Tibial artery (tissue), 4 donors: ENCODE data around the gene NOP9.
"Not testable (repeated sequence)": the region's sequence is repeated elsewhere in the genome, so short reads cannot be mapped to it uniquely, and the experiment has no call there.

ENCODE experiments used
- DNase-seq, 2 donors: peaks; one replicate each; pipeline ENCODE4 v3.0.0-alpha.2; 2019
- H3K27ac ChIP-seq, 2 donors: fragments of 200-600 bp; sonication (generic) in 1 of 2; 1 replicate in 1 of 2; 2 replicates in 1 of 2; pipeline ENCODE4 v1.5.1; 2018 to 2019; ENCODE audit warnings: mild to moderate bottlenecking in 1 of 2
- H3K27me3 ChIP-seq, 2 donors: fragments of 200-600 bp; sonication (generic) in 1 of 2; one replicate each; pipeline versions ENCODE4 v1.5.1 to v1.6.0; 2016 to 2019
- H3K36me3 ChIP-seq, 3 donors: fragments of 200-600 bp; sonication (generic) in 2 of 3; one replicate each; pipeline ENCODE4 v1.5.1; 2016 to 2019; ENCODE audit warnings: mild to moderate bottlenecking in 2 of 3
- H3K4me1 ChIP-seq, 4 donors: fragments of 200-600 bp; sonication (generic) in 2 of 4; 1 replicate in 3 of 4; 2 replicates in 1 of 4; pipeline ENCODE4 v1.5.1; 2016 to 2019
- H3K4me3 ChIP-seq, 2 donors: fragments of 200-600 bp; sonication (generic) in 1 of 2; 1 replicate in 1 of 2; 2 replicates in 1 of 2; pipeline ENCODE4 v1.5.1; 2018 to 2019; ENCODE audit warnings: mild to moderate bottlenecking in 2 of 2
- H3K9me3 ChIP-seq, 3 donors: fragments of 200-600 bp; sonication (generic) in 1 of 3; one replicate each; pipeline ENCODE4 v1.5.1; 2016 to 2019
- CTCF ChIP-seq, 2 experiments: fragments of 200-600 bp in 1 of 2; fragments of 450-650 bp in 1 of 2; IDR thresholded peaks; one replicate each; pipeline ENCODE4 v1.5.1; 2017 to 2019; ENCODE audit warnings: antibody characterized with exemption in 2 of 2, mild to moderate bottlenecking in 1 of 2, moderate library complexity in 1 of 2
- intact Hi-C: fragments of 100-400 bp; cut with DNase I; formaldehyde crosslinking; loops from one replicate; pipeline ENCODE4 v1.15.0; 2023; ENCODE audit warnings: low total_unique reads

The NOP9 gene

GRCh38 chr14:24348186-24348585 lies 48.5 kb downstream of the NOP9 start:
- no peaks in the 10 kb centered on the region for H3K9me3 ChIP-seq
- DNase-seq = no peak
- intact Hi-C loops = no loop called here
- H3K4me1 ChIP-seq = no peaks in the 10 kb centered on the region
- no peak for TF ChIP-seq CTCF (IDR thresholded peaks at IDR 0.05)
- H3K27ac ChIP-seq = no peak overlapping the region
- H3K36me3 ChIP-seq = no peaks in the 10 kb centered on the region
- peaks cover 0 to 30% of the 10 kb centered on the region in 2 donors for H3K27me3 ChIP-seq
- H3K4me3 ChIP-seq = no peak overlapping the region

- no peak overlapping the region for H3K27ac ChIP-seq
- no peak for TF ChIP-seq CTCF (IDR thresholded peaks at IDR 0.05)
- H3K4me3 ChIP-seq = no peak overlapping the region
- peaks cover 0 to 30% of the 10 kb centered on the region in 2 donors for H3K27me3 ChIP-seq
- no peak for DNase-seq
- intact Hi-C loops = no loop called here
- H3K36me3 ChIP-seq = no peaks in the 10 kb centered on the region
- no peaks in the 10 kb centered on the region for H3K9me3 ChIP-seq
- no peaks in the 10 kb centered on the region for H3K4me1 ChIP-seq
Observed at GRCh38 chr14:24349742-24350141, 50.1 kb downstream of the NOP9 start.

GRCh38 chr14:24351517-24351916 lies 51.9 kb downstream of the NOP9 start:
- no peak overlapping the region for H3K27ac ChIP-seq
- H3K9me3 ChIP-seq = no peaks in the 10 kb centered on the region
- TF ChIP-seq CTCF (IDR thresholded peaks at IDR 0.05) = no peak
- intact Hi-C loops = no loop called here
- no peak for DNase-seq
- no peaks in the 10 kb centered on the region for H3K4me1 ChIP-seq
- H3K4me3 ChIP-seq = no peak overlapping the region
- H3K36me3 ChIP-seq = no peaks in the 10 kb centered on the region
- peaks cover 0 to 34% of the 10 kb centered on the region in 2 donors for H3K27me3 ChIP-seq

GRCh38 chr14:24353559-24354481 lies 54.2 kb downstream of the NOP9 start:
- Histone ChIP-seq H3K36me3 (no peaks in the 10 kb centered on the region), H3K27me3 (peaks cover 0 to 34% of the 10 kb centered on the region in 2 donors), H3K4me3 (no peak overlapping the region), H3K27ac (no peak overlapping the region), H3K4me1 (no peaks in the 10 kb centered on the region), H3K9me3 (no peaks in the 10 kb centered on the region)
- intact Hi-C loops = no loop called here
- no peak for DNase-seq
- TF ChIP-seq CTCF (IDR thresholded peaks at IDR 0.05) = no peak

DNA sequence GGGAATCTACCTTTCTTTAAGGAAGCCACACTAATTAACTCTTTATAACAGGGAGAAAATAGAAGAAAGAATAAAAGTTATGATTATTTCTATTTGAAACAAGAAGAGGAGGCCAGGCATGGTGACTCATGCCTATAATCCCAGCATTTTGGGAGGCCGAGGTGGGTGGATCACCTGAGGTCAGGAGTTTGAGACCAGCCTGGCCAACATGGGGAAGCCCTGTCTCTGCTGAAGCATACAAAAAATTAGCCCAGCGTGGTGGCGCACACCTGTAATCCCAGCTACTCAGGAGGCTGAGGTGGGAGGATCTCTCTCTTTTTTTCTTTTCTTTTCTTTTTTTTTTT lies 54.8 kb downstream of the NOP9 start:
- H3K4me1 ChIP-seq, H3K27ac ChIP-seq, intact Hi-C loops, DNase-seq, H3K9me3 ChIP-seq, H3K36me3 ChIP-seq, H3K4me3 ChIP-seq: not testable (repeated sequence)
- peaks cover 0 to 34% of the 10 kb centered on the region in 2 donors for H3K27me3 ChIP-seq

- Histone ChIP-seq H3K27ac (no peak overlapping the region), H3K9me3 (no peaks in the 10 kb centered on the region), H3K4me1 (no peaks in the 10 kb centered on the region), H3K36me3 (no peaks in the 10 kb centered on the region), H3K27me3 (peaks cover 0 to 34% of the 10 kb centered on the region in 2 donors), H3K4me3 (no peak overlapping the region)
- intact Hi-C loops = no loop called here
- DNase-seq = no peak
- TF ChIP-seq CTCF (IDR thresholded peaks at IDR 0.05) = no peak
Observed at GRCh38 chr14:24355009-24355408, 55.4 kb downstream of the NOP9 start.
